GM15510 (cell line): ENCODE measurements around the gene ARHGAP5.

Source experiments
- POLR2A ChIP-seq: IDR thresholded peaks from 3 replicates; pipeline ENCODE4 v1.6.1; 2011; ENCODE audit warnings: borderline replicate concordance; ENCODE audit not compliant: insufficient read length; ENCODE audit errors: extremely low read depth

ARHGAP5 gene

DNA sequence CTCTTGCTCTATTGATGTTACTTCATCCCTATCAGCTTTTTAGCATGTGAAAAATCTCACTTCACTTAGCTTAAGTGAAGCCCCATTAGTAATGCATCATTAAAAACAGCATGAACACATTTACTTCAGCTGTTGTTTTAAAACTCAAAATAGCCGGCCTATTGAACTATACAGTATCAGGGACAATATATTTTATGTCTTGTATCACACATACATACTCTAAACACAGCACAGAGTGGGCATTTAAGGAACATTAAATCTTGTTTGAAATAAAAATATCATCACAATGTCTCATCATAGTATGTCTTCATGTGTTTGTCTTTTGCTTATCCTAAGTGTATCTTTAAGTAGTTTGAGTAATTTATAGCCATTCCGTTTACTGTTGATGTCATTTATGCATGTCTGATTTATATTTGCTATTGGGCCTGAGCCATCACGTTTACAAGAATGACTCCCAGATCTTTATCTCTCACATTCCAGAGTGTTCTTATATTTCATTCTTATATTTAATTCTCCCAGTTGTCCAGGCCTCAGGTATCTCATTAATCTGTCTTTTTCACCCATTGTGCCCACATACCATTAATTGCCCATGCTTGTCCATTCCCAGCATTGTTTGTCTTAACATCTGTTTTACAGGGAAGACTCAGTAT is 57.5 kb downstream of the ARHGAP5 start:
- TF ChIP-seq POLR2A, result no peak

GRCh38 chr14:32136027-32136825 is 59.1 kb downstream of the ARHGAP5 start:
- TF ChIP-seq POLR2A, result no peak

GRCh38 chr14:32137313-32137712 is 60.2 kb downstream of the ARHGAP5 start:
- TF ChIP-seq POLR2A, result no peak

GRCh38 chr14:32137892-32138291 is 60.8 kb downstream of the ARHGAP5 start:
- no peak for TF ChIP-seq POLR2A

DNA sequence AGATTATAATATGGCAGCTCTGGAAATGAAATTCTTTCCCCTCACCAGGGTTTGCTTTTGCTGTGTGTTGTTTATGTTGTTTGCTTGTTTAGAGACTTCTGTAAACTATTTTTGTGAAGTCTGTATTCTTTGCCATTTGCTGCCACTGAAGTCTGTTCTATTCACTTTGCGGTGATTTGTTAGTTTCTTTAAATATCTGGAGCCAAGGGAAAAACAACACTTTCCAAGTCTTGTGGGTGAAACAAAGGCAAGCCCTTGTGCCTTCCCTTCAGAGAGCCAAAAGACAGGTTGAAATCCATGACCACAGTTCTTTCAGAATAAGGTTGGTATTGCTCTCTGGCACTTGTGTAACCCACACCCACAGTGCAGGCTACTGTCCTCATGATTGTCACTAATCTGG is 65.2 kb downstream of the ARHGAP5 start:
- no peak for TF ChIP-seq POLR2A

GRCh38 chr14:32142754-32143437 is 65.8 kb downstream of the ARHGAP5 start:
- TF ChIP-seq POLR2A, result no peak

- no peak for TF ChIP-seq POLR2A
Measured at GRCh38 chr14:32150392-32150791, 73.3 kb downstream of the ARHGAP5 start.

DNA sequence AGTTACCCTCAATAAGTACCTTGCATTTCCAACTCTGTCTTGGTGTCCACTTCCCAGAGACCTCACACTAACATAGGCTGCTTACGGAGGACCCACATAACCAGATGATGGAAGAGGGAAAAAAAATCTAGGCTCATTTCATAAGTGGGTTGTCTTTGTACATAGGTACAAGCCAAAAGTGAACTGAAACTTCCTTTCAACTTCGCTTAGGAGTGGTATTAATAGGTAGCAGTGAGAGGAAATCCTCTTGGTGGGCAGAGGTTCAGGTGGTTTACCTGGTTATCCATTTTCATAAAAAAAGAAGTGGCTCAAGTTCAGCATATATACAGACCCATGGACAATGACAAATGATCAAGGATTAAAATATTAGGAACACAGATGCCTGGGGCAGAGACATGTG is 88.9 kb downstream of the ARHGAP5 start:
- no peak for TF ChIP-seq POLR2A

DNA sequence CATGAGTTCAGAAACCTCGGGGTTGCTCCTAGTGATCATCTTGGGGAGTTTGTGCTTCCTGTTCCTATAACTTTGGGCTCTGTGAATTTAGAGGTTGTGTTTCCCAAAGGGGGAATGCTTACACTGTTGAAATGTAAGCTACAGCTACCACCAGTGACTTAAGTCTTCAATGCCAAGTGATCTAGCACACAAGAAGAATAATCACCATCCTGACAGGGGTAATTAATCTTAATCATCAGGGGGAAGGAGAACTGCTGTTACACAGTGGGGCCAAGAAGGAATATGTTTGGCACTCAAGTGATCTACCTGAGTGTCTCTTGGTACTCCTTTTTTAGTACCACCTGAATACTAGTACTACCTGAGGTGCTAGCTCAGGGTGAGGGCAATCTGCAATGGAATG is 89.8 kb downstream of the ARHGAP5 start:
- TF ChIP-seq POLR2A, result no peak

DNA sequence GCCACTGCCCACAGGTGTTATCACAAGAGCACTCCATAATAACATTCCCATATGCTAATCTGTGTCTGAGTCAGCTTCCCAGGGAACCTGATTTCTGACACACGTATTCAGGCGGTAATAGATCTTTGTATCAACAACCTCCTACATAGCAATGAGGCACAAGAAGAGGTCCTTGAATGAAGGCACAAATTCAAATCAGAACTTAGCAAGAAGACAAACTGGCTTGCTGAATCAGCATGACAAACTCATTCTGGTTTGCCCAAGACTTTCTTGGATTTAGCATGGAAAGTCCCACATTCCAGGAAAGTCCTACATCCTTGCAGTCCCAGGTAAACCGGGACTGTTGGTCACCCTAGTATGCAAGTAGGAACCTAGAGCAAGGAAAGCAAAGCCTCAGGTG is 90.8 kb downstream of the ARHGAP5 start:
- TF ChIP-seq POLR2A, result no peak

- no peak for TF ChIP-seq POLR2A
Measured at GRCh38 chr14:32169191-32169590, 92.1 kb downstream of the ARHGAP5 start.

DNA sequence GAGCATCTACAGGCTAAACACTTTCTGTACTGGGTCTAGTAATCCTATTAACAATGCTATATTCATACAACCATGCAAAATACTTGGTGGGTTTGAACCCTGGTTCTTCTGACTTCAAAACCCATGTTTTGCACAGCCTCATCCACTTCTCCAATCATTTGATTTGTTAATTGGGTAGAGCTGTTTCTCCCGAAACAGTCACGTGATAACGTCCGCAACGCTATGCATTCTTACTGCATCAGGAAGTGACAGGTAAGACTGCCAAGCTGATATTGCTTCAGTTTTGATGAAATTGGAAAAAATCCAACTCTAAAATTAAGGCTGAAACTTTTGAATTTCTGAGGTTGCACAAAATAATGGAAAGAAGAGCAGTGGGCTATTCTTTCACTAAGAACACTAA is 94.4 kb downstream of the ARHGAP5 start:
- no peak for TF ChIP-seq POLR2A

DNA sequence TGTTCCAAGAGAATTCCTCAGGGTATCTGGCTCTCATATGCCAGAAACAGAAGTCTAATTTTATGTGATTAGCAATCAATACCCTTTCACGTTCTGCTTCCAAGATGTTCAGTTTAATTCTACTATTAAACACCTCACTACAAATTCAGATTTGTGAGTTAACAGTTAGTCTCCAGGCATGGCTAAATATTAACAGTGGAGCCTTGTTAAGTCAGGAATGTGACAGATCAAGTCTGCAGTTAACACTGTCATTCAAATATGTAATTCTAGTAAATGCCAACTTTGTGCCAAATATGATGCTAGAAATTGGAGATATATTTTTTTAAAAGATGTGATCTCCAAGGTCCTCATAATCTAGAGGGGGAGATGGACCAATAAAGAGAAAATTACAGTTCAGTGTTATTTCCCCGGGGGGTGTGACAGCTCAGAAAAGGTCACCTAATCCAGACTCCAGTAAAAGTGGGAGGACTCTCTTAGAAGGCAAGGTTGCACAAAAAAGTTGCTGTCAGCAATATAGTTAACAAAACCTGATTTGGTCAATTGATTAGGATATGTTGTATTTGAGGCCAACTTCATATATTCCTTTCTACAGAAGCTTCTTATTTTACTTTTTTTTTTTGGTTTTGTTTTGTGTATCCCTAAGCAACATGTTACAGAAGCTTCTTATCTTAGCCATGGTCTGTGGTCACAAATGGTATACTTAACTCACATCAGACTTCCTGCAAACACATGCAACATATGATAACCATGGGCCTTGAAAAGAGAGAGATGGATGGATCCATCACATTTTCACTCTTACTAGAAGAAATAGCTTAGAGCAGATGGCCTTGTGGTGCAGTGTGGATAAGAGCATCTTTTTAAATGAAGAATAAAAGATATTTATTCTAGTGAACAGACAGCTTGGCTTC is 106.3 kb downstream of the ARHGAP5 start:
- no peak for TF ChIP-seq POLR2A

DNA sequence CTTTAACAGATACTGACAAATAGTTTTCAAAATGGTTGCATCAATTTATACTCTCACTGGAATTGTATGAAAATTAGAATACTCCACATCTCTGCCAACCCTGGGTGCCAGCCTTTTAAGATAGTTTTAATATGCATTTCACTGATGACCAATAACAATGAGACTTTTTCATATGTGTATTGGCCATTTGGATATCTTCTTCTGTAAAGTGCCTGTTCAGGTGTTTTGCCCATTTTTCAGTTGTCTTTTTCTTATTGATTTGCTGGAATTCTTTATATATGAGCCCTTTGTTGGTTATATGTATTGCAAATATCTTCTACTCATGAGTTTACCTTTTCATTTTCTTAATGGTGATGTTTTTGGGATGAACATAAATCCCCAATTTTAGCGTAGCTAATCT is 108.0 kb downstream of the ARHGAP5 start:
- TF ChIP-seq POLR2A, result no peak

DNA sequence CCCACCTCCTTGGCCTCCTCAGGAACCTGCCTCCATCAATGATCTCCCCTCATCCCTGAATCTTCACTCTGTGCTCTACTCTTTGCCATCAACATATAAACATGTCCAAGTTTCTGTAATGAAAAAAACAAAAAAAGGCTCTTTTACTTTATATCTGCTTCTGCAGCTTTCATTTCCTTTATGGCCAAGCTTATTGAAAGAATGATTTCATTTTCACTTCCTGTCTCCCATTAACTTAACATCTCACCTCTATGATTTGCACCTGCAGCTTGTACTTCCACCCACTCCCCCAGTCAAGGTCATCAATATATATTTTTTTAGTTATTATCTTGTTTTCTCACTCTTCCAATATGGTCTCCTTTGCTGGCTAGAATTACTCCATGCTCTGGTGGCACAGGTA is 109.1 kb downstream of the ARHGAP5 start:
- TF ChIP-seq POLR2A, result no peak

- no peak for TF ChIP-seq POLR2A
Measured at GRCh38 chr14:32189811-32190210, 112.7 kb downstream of the ARHGAP5 start.

DNA sequence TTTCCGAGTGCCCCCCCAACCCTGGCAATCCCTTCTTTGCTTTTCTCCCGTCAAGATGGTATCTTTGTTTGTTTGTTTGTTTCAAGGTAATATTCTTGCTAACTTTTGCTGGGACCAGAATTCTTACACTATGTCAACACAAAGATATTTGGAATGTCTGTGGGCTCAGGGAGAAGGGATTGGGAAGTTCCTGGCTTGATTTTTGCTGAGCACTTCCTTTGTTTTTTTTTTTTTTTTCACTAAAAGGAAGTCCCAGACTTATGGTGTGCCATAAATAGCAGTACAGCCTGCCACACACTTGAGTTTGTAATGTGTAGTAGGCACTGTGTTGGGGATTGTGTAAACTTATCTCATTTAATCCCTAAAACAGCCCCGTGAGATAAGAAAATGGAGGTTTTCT is 113.6 kb downstream of the ARHGAP5 start:
- no peak for TF ChIP-seq POLR2A
